Thyroid gland (tissue), 4 donors: ENCODE data around the gene PER2. TPM values are rescaled to one million over a fixed set of nuclear protein-coding genes. Genes with fewer than 3 reads are reported as not detected.
A peak's percentile ranks its signal among the peaks of the same experiment; 100 is the strongest.

Source experiments
- DNase-seq, 2 donors: peaks; one replicate each; pipeline ENCODE4 v3.0.0-alpha.2; 2019
- H3K27ac ChIP-seq, 3 donors: fragments of 200-600 bp; sonication (generic); 1 replicate in 2 of 3; 2 replicates in 1 of 3; pipeline ENCODE4 v1.5.1; 2016 to 2019; ENCODE audit warnings: mild to moderate bottlenecking in 1 of 3, moderate library complexity in 1 of 3
- H3K27me3 ChIP-seq: fragments of 200-600 bp; sonication (generic); one replicate; pipeline ENCODE4 v1.5.1; 2019
- H3K36me3 ChIP-seq, 2 donors: fragments of 200-600 bp; sonication (generic); one replicate each; pipeline ENCODE4 v1.5.1; 2016 to 2019
- H3K4me1 ChIP-seq, 2 donors: fragments of 200-600 bp; sonication (generic); one replicate each; pipeline ENCODE4 v1.5.1; 2017 to 2019
- H3K4me3 ChIP-seq, 3 donors: fragments of 200-600 bp; sonication (generic); replicated peaks in 1 of 3; 1 replicate in 2 of 3; 2 replicates in 1 of 3; pipeline ENCODE4 v1.5.1; 2016; ENCODE audit warnings: mild to moderate bottlenecking in 1 of 3
- H3K9me3 ChIP-seq: fragments of 200-600 bp; sonication (generic); one replicate; pipeline ENCODE4 v1.5.1; 2017
- CTCF ChIP-seq, 6 experiments: fragments of 200-600 bp in 3 of 6; fragments of 450-650 bp in 3 of 6; sonication (generic) in 3 of 6; IDR thresholded peaks; one replicate each; pipeline ENCODE4 v1.5.1; 2016 to 2019; ENCODE audit warnings: antibody characterized with exemption in 6 of 6, mild to moderate bottlenecking in 2 of 6, inconsistent platforms in 1 of 6, moderate library complexity in 1 of 6
- POLR2A ChIP-seq, 2 donors: fragments of 450-650 bp; IDR thresholded peaks; one replicate each; pipeline ENCODE4 v1.6.1; 2017; ENCODE audit warnings: antibody characterized with exemption in 2 of 2, mild to moderate bottlenecking in 2 of 2, moderate library complexity in 1 of 2
- WGBS, 2 donors: methylation state at CpG; one replicate each; pipeline ENCODE4 v1.1.5; 2017; 5-methylcytosine and 5-hydroxymethylcytosine counted together
- intact Hi-C: fragments of 100-400 bp; cut with DNase I; formaldehyde crosslinking; loops from one replicate; pipeline ENCODE4 v1.15.1; 2023
- total RNA-seq, 4 donors: library from RNA; depleted of rRNA; stranded (reverse); fragments of >200 nt; gene quantifications; one replicate each; pipeline ENCODE4 v1.2.3, GENCODE V29; 2016

The PER2 gene
- total RNA-seq, 4 donors from 2014 or later = 6.5 to 17.6 (median 9.6) TPM

GRCh38 chr2:238224356-238225035, 63.9 kb downstream of the PER2 start:
- Histone ChIP-seq H3K36me3 (no peaks in the 10 kb centered on the region), H3K4me3 (no peak overlapping the region), H3K27me3 (no peaks in the 10 kb centered on the region), H3K27ac (no peak overlapping the region), H3K4me1 (peaks cover 0 to 5% of the 10 kb centered on the region in 2 donors), H3K9me3 (no peaks in the 10 kb centered on the region)
- TF ChIP-seq POLR2A (IDR thresholded peaks at IDR 0.05) (no peak), CTCF (IDR thresholded peaks at IDR 0.05) (no peak)
- 92 to 96% methylated on average over 28 to 29 of the region's 29 CpGs for WGBS, 2 donors
- intact Hi-C loops = no loop called here
- no peak for DNase-seq

GRCh38 chr2:238220892-238221521, 67.4 kb downstream of the PER2 start:
- H3K4me3 ChIP-seq = no peak overlapping the region
- 71 to 88% methylated on average over 10 to 13 of the region's 23 CpGs for WGBS, 2 donors
- no peaks in the 10 kb centered on the region for H3K27me3 ChIP-seq
- no peaks in the 10 kb centered on the region for H3K9me3 ChIP-seq
- H3K4me1 ChIP-seq = peaks cover 4 to 6% of the 10 kb centered on the region in 2 donors
- no peak for DNase-seq
- TF ChIP-seq CTCF (IDR thresholded peaks at IDR 0.05) (no peak), POLR2A (IDR thresholded peaks at IDR 0.05) (no peak)
- no peak overlapping the region for H3K27ac ChIP-seq
- intact Hi-C loops = no loop called here
- H3K36me3 ChIP-seq = no peaks in the 10 kb centered on the region

- Histone ChIP-seq H3K27ac (no peak overlapping the region), H3K27me3 (no peaks in the 10 kb centered on the region), H3K36me3 (no peaks in the 10 kb centered on the region), H3K4me3 (no peak overlapping the region), H3K4me1 (peaks cover 0 to 6% of the 10 kb centered on the region in 2 donors), H3K9me3 (no peaks in the 10 kb centered on the region)
- WGBS, 2 donors = 65 to 81% methylated on average over 7 to 10 of the region's 10 CpGs
- DNase-seq = no peak
- intact Hi-C loops = no loop called here
- no peak for TF ChIP-seq CTCF (IDR thresholded peaks at IDR 0.05)
- TF ChIP-seq POLR2A (IDR thresholded peaks at IDR 0.05) = no peak
These were observed 68.0 kb downstream of the PER2 start for GRCh38 chr2:238220274-238220891.

- H3K36me3 ChIP-seq = no peaks in the 10 kb centered on the region
- peak; percentile 16 to 37 for DNase-seq
- no peaks in the 10 kb centered on the region for H3K9me3 ChIP-seq
- no peaks in the 10 kb centered on the region for H3K27me3 ChIP-seq
- no peak overlapping the region for H3K27ac ChIP-seq
- 52 to 63% methylated on average over 2 of the region's 2 CpGs for WGBS, 2 donors
- TF ChIP-seq POLR2A (IDR thresholded peaks at IDR 0.05) (no peak), CTCF (IDR thresholded peaks at IDR 0.05) (no peak)
- no peak overlapping the region for H3K4me3 ChIP-seq
- intact Hi-C loops = no loop called here
- H3K4me1 ChIP-seq = peaks cover 0 to 6% of the 10 kb centered on the region in 2 donors
These were observed 71.7 kb downstream of the PER2 start for GRCh38 chr2:238216651-238217184.

GRCh38 chr2:238207006-238207405, 81.4 kb downstream of the PER2 start:
- no peaks in the 10 kb centered on the region for H3K27me3 ChIP-seq
- 78 to 79% methylated on average over 7 of the region's 7 CpGs for WGBS, 2 donors
- no peak for DNase-seq
- intact Hi-C loops = no loop called here
- H3K27ac ChIP-seq = no peak overlapping the region
- no peaks in the 10 kb centered on the region for H3K9me3 ChIP-seq
- H3K4me1 ChIP-seq = peaks cover 6 to 8% of the 10 kb centered on the region in 2 donors
- no peaks in the 10 kb centered on the region for H3K36me3 ChIP-seq
- no peak overlapping the region for H3K4me3 ChIP-seq
- TF ChIP-seq CTCF (IDR thresholded peaks at IDR 0.05) (no peak), POLR2A (IDR thresholded peaks at IDR 0.05) (no peak)
